ENCODE results near the gene EIF3B.
A peak's percentile ranks its signal among the peaks of the same experiment; 100 is the strongest.

EIF3B gene

GRCh38 chr7:2386964-2387669 lies 32.5 kb downstream of the EIF3B start:
- Histone ChIP-seq H3K4me2 (ENCODE audit: insufficient read depth, low read length, poor library complexity, severe bottlenecking) (no peak overlapping the region), H2BK12ac (ENCODE audit: low read length) (no peak overlapping the region), H3K79me1 (ENCODE audit: low read depth, low read length) (peaks cover 2% of the 10 kb centered on the region), H4K8ac (ENCODE audit: low read depth, low read length) (no peak overlapping the region), H4K91ac (ENCODE audit: low read depth, low read length, poor library complexity) (no peak overlapping the region), H3K18ac (ENCODE audit: low read length) (peak overlapping the region; percentile 35), H3K27me3 (ENCODE audit: control insufficient read depth in 3 of 3, insufficient read depth in 3 of 3, low read depth in 1 of 3, low read length in 3 of 3) (no peaks in the 10 kb centered on the region), H3K4me1 (ENCODE audit: control insufficient read depth in 2 of 2, insufficient read depth in 1 of 2, low read depth in 1 of 2, low read length in 2 of 2) (peaks cover 7 to 12% of the 10 kb centered on the region in 2 donors), H2BK15ac (ENCODE audit: low read length) (peak overlapping the region; percentile 15), H3K4me3 (ENCODE audit: low read length in 2 of 2) (no peak overlapping the region), H3K9me3 (replicated peaks in 1 of 2; ENCODE audit: control insufficient read depth in 2 of 2, insufficient read depth in 1 of 2, low read depth in 1 of 2, low read length in 2 of 2) (peaks cover 0 to 2% of the 10 kb centered on the region in 2 donors), H2BK5ac (ENCODE audit: low read length) (no peak overlapping the region), H2AK5ac (ENCODE audit: low read depth, low read length) (no peak overlapping the region), H2AFZ (ENCODE audit: low read length) (peak overlapping the region; percentile 10), H3K14ac (ENCODE audit: low read length) (no peak overlapping the region), H3K9ac (ENCODE audit: low read depth, low read length, poor library complexity) (no peak overlapping the region), H2BK120ac (ENCODE audit: low read depth, low read length) (no peak overlapping the region), H3K36me3 (replicated peaks in 1 of 2; ENCODE audit: control insufficient read depth in 2 of 2, insufficient read depth in 2 of 2, low read length in 2 of 2) (peaks cover 5 to 8% of the 10 kb centered on the region in 2 donors), H3K4ac (ENCODE audit: low read length) (no peak overlapping the region), H3K23ac (ENCODE audit: low read depth, low read length, poor library complexity) (no peak overlapping the region), H3K27ac (replicated peaks; ENCODE audit: low read length) (no peak overlapping the region)
- DNase-seq (ENCODE audit: low spot score), result no peak
- WGBS, 2 donors (ENCODE audit: extremely low coverage in 2 of 2, insufficient read length in 2 of 2, insufficient replicate concordance in 1 of 2), result no CpG with 5 or more reads among the region's 17 CpGs

GRCh38 chr7:2387897-2388636 lies 33.4 kb downstream of the EIF3B start:
- Histone ChIP-seq H3K4me2 (ENCODE audit: insufficient read depth, low read length, poor library complexity, severe bottlenecking) (no peak overlapping the region), H3K27ac (replicated peaks; ENCODE audit: low read length) (no peak overlapping the region), H2BK120ac (ENCODE audit: low read depth, low read length) (peak overlapping the region; percentile 72), H3K27me3 (ENCODE audit: control insufficient read depth in 3 of 3, insufficient read depth in 3 of 3, low read depth in 1 of 3, low read length in 3 of 3) (no peaks in the 10 kb centered on the region), H3K79me1 (ENCODE audit: low read depth, low read length) (peaks cover 2% of the 10 kb centered on the region), H3K36me3 (replicated peaks in 1 of 2; ENCODE audit: control insufficient read depth in 2 of 2, insufficient read depth in 2 of 2, low read length in 2 of 2) (peaks cover 3% of the 10 kb centered on the region in 2 donors), H2AFZ (ENCODE audit: low read length) (no peak overlapping the region), H4K8ac (ENCODE audit: low read depth, low read length) (no peak overlapping the region), H3K4me1 (ENCODE audit: control insufficient read depth in 2 of 2, insufficient read depth in 1 of 2, low read depth in 1 of 2, low read length in 2 of 2) (peaks cover 7 to 12% of the 10 kb centered on the region in 2 donors), H3K4me3 (ENCODE audit: low read length in 2 of 2) (no peak overlapping the region), H3K14ac (ENCODE audit: low read length) (peak overlapping the region; percentile 47), H3K4ac (ENCODE audit: low read length) (peak overlapping the region; percentile 76), H2BK12ac (ENCODE audit: low read length) (peak overlapping the region; percentile 90), H2AK5ac (ENCODE audit: low read depth, low read length) (peak overlapping the region; percentile 36), H3K9ac (ENCODE audit: low read depth, low read length, poor library complexity) (no peak overlapping the region), H3K18ac (ENCODE audit: low read length) (peak overlapping the region; percentile 64), H3K23ac (ENCODE audit: low read depth, low read length, poor library complexity) (peak overlapping the region; percentile 65), H3K9me3 (replicated peaks in 1 of 2; ENCODE audit: control insufficient read depth in 2 of 2, insufficient read depth in 1 of 2, low read depth in 1 of 2, low read length in 2 of 2) (peaks cover 0 to 2% of the 10 kb centered on the region in 2 donors), H4K91ac (ENCODE audit: low read depth, low read length, poor library complexity) (peak overlapping the region; percentile 79), H2BK15ac (ENCODE audit: low read length) (peak overlapping the region; percentile 62), H2BK5ac (ENCODE audit: low read length) (peak overlapping the region; percentile 82)
- DNase-seq (ENCODE audit: low spot score), result no peak
- WGBS, 2 donors (ENCODE audit: extremely low coverage in 2 of 2, insufficient read length in 2 of 2, insufficient replicate concordance in 1 of 2), result no CpG with 5 or more reads among the region's 31 CpGs

GRCh38 chr7:2388637-2388954 lies 34.0 kb downstream of the EIF3B start:
- Histone ChIP-seq H4K91ac (ENCODE audit: low read depth, low read length, poor library complexity) (peak overlapping the region; percentile 79), H3K14ac (ENCODE audit: low read length) (peak overlapping the region; percentile 47), H2AFZ (ENCODE audit: low read length) (no peak overlapping the region), H3K36me3 (replicated peaks in 1 of 2; ENCODE audit: control insufficient read depth in 2 of 2, insufficient read depth in 2 of 2, low read length in 2 of 2) (peaks cover 0 to 1% of the 10 kb centered on the region in 2 donors), H2BK15ac (ENCODE audit: low read length) (peak overlapping the region; percentile 62), H2AK5ac (ENCODE audit: low read depth, low read length) (peak overlapping the region; percentile 36), H3K4ac (ENCODE audit: low read length) (peak overlapping the region; percentile 76), H3K4me3 (ENCODE audit: low read length in 2 of 2) (no peak overlapping the region), H2BK12ac (ENCODE audit: low read length) (peak overlapping the region; percentile 90), H3K79me1 (ENCODE audit: low read depth, low read length) (peaks cover 2% of the 10 kb centered on the region), H2BK120ac (ENCODE audit: low read depth, low read length) (peak overlapping the region; percentile 72), H4K8ac (ENCODE audit: low read depth, low read length) (no peak overlapping the region), H3K4me2 (ENCODE audit: insufficient read depth, low read length, poor library complexity, severe bottlenecking) (no peak overlapping the region), H3K18ac (ENCODE audit: low read length) (peak overlapping the region; percentile 64), H3K4me1 (ENCODE audit: control insufficient read depth in 2 of 2, insufficient read depth in 1 of 2, low read depth in 1 of 2, low read length in 2 of 2) (peaks cover 7 to 12% of the 10 kb centered on the region in 2 donors), H3K27me3 (ENCODE audit: control insufficient read depth in 3 of 3, insufficient read depth in 3 of 3, low read depth in 1 of 3, low read length in 3 of 3) (no peaks in the 10 kb centered on the region), H3K23ac (ENCODE audit: low read depth, low read length, poor library complexity) (peak overlapping the region; percentile 65), H3K27ac (replicated peaks; ENCODE audit: low read length) (no peak overlapping the region), H3K9me3 (replicated peaks in 1 of 2; ENCODE audit: control insufficient read depth in 2 of 2, insufficient read depth in 1 of 2, low read depth in 1 of 2, low read length in 2 of 2) (peaks cover 0 to 2% of the 10 kb centered on the region in 2 donors), H2BK5ac (ENCODE audit: low read length) (no peak overlapping the region), H3K9ac (ENCODE audit: low read depth, low read length, poor library complexity) (no peak overlapping the region)
- WGBS, 2 donors (ENCODE audit: extremely low coverage in 2 of 2, insufficient read length in 2 of 2, insufficient replicate concordance in 1 of 2), result no CpG with 5 or more reads among the region's 5 CpGs
- DNase-seq (ENCODE audit: low spot score), result no peak
